HG03097 (cell line): ENCODE data around the gene NUP35.

Source experiments
- ATAC-seq: cut with Tn5 transposase; IDR thresholded peaks from one replicate; pipeline ENCODE4 v1.9.1; 2021; ENCODE audit not compliant: unreplicated experiment, low FRiP score

Gene NUP35

GRCh38 chr2:183204397-183204796 is 80.2 kb downstream of the NUP35 start:
- no peak for ATAC-seq

- ATAC-seq = no peak
Observed at GRCh38 chr2:183207110-183207509, 82.9 kb downstream of the NUP35 start.

- ATAC-seq = no peak
Observed at GRCh38 chr2:183209395-183210028, 85.3 kb downstream of the NUP35 start.
